HG03280 (cell line): ENCODE measurements around the gene C20orf141.

Source experiments
- ATAC-seq: cut with Tn5 transposase; IDR thresholded peaks from one replicate; pipeline ENCODE4 v1.9.1; 2021; ENCODE audit warnings: mild to moderate bottlenecking, moderate library complexity; ENCODE audit not compliant: unreplicated experiment

The C20orf141 gene

DNA sequence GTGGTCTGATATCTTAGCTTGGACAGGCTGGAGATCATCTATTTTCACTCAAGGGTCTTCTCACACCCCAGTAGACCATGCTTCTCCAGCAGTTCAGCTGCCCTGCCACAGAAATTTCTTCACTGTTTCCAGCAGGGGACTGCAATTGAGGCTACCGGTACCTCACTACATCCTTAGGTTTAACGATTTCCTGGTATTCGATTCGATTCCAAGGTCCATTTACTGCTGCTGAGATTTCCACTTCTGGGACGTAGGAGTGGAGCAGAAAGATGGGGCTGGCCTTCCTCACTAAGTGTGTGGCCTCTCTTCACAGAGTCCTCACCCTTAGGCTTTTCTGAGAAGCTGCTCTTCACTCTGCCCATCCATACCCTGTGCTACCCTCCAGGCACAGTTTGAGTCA is 31.9 kb downstream of the C20orf141 start:
- ATAC-seq = no peak

DNA sequence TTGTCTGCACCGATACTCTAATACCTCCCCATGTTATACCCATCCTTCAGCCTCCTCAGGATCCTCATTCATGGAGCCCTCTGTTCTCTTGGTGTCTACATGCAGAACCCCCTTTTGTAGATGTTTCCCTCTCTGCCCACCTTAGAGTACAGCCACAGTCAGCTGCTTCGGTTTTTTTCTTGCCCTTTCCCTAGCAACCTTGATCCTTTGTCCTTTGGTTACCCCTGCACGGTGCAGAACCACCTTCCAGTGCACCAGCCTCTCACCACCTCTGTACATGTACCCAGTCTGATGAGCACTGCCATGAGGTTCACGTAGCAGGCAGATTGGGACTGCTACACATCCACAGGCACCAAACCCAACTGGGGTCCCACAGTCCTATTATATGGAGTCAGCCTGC is 33.0 kb downstream of the C20orf141 start:
- no peak for ATAC-seq

DNA sequence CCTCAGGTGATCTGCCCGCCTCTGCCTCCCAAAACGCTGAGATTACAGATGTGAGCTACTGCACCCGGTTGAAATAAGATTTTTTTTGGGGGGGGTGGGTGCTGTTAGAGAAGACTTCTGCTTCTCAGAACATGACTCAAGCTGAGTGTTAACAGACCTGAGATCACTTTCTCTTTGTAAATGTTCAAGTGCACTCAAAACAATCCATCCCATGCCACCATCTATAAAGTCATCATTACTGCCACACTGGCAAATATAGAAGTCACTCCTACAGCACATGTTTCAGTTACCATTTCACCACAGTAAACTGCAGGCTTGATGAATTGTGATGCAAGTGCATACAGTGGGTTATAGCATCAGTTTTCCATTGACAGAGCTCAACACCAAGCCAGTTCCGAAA is 34.7 kb downstream of the C20orf141 start:
- no peak for ATAC-seq

DNA sequence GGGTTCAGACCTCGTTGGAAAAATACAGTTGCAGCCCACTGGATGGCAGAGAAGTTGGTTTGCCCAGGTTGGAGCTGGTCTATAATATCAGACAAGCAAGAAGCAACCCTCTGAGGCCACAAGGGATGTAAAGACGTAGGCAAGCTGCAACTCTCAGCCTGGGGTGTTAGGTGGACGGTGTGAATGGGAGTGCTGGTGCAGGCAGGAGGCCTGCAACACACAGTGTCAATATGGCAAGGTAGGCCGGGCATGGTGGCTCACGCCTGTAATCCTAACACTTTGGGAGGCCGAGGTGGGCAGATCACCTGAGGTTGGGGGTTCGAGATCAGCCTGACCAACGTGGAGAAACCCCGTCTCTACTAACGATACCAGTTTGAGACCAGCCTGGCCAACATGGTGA is 36.3 kb downstream of the C20orf141 start:
- no peak for ATAC-seq

DNA sequence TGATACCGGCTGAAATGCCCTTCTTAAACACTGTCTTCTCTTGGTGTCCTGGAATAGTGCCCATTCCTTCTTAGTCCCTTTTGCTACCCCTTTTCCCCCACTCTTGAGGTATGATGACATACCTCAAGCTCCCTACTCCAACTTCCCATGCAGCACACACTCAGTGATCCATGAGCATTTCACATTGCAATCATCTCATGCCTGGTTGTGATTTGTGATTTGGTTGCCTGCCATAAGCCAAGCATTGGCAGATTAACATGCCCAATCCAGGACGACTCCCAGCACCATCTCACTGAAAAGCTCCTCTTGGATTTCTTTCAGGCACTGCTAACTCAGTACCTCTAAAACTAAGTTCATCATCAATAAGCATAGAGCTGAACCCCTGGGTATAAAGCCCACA is 43.8 kb downstream of the C20orf141 start:
- ATAC-seq = no peak

DNA sequence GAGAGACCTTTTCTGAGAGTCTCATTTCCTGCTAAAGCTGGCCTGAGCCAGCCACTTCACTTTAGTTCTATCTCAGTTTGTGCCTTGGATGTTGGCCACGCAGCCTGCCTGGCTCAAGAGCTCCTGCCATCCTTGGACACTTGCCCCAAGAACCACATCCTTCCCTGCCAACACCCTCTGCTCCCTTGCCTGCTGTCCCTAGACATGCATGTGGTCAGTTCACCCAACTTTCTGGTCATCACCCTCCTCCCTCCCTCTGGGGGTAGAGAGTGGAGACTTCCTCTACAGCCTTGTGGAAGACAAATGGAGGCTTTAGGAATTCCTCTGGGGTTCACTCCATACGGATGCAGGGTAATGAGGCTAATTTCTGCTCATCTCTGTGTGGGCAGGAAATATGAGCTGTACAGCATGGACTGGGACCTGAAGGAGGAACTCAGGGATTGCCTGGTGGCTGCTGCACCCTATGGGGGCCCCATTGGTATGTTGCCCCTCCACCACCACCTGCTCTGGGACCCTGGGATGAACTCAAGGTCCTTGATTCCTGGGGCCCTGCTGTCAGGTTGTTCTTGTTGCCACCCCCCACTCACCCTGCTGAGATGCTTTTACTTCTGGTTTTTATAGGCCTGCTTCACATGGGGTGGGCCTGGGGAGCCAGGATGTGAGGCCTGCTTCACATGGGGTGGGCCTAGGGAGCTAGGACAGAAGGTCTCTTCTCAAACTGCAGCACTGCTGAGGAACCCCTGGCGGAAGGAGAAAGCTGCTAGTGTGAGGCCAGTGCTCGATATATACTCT is 44.7 kb downstream of the C20orf141 start:
- ATAC-seq = no peak

DNA sequence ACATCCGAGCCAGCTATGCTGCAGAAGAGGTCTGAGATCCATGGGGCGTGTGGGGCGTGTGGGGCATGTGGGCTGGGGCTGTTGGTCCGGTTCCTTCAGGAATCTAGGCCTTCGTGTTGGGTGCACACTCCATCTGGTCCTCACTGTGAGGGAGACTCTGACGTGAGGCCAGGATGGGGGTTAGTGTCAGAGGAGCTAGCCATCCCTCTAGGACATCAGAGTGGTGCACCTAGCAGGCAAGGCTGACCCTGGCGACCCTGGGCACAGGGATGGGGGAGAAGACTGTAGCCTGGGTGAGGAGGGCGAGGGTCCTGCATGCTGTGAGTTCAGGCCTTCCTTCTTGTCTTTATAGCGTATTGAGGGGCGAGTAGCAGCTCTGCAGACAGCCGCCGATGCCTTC is 49.8 kb downstream of the C20orf141 start:
- no peak for ATAC-seq

DNA sequence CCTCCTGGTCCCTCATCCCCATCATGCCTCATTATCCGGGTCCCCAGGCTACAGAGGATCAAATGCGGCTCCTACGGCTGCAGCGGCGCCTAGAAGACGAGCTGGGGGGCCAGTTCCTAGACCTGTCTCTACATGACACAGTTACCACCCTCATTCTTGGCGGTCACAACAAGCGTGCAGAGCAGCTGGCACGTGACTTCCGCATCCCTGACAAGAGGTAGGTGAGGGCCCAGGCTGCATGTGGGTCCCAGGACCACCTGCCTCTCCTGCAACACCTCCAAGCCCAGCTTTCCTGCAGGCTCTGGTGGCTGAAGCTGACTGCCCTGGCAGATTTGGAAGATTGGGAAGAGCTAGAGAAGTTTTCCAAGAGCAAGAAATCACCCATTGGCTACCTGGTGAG is 50.3 kb downstream of the C20orf141 start:
- no peak for ATAC-seq
